Stomach (tissue), 9 donors: ENCODE measurements around the gene NPHP4. TPM values are rescaled to one million over a fixed set of nuclear protein-coding genes. Genes with fewer than 3 reads are reported as not detected.

Experiments
- DNase-seq, 2 donors: peaks; one replicate each; pipeline versions ENCODE4 v3.0.0 to v3.0.0-alpha.2; 2013 to 2019
- H3K27ac ChIP-seq, 5 donors: fragments of 200-600 bp in 4 of 5; sonication (generic) in 4 of 5; one replicate each; pipeline ENCODE4 v1.5.1; 2013 to 2019; ENCODE audit warnings: mild to moderate bottlenecking in 1 of 5, moderate library complexity in 1 of 5
- H3K27me3 ChIP-seq, 3 donors: fragments of 200-600 bp; sonication (generic); one replicate each; pipeline ENCODE4 v1.5.1; 2017 to 2019; ENCODE audit warnings: mixed run types in 1 of 3
- H3K36me3 ChIP-seq, 4 donors: fragments of 200-600 bp; sonication (generic); 1 replicate in 3 of 4; 2 replicates in 1 of 4; pipeline ENCODE4 v1.5.1; 2016 to 2019
- H3K4me1 ChIP-seq, 4 donors: fragments of 200-600 bp; sonication (generic); one replicate each; pipeline ENCODE4 v1.5.1; 2016 to 2019
- H3K4me3 ChIP-seq, 4 donors: fragments of 200-600 bp; sonication (generic) in 3 of 4; one replicate each; pipeline ENCODE4 v1.5.1; 2016 to 2019; ENCODE audit warnings: mild to moderate bottlenecking in 1 of 4
- H3K9me3 ChIP-seq, 4 donors: fragments of 200-600 bp; sonication (generic); one replicate each; pipeline ENCODE4 v1.5.1; 2016 to 2019
- EP300 ChIP-seq: sonication (generic); formaldehyde crosslinking; IDR thresholded peaks from one replicate; pipeline ENCODE4 v1.6.1; 2017; ENCODE audit warnings: antibody characterized with exemption
- POLR2A ChIP-seq, 4 donors: fragments of 450-650 bp; IDR thresholded peaks; one replicate each; pipeline ENCODE4 v1.6.1; 2016; ENCODE audit warnings: antibody characterized with exemption in 4 of 4, control low read depth in 2 of 4, mild to moderate bottlenecking in 1 of 4, moderate library complexity in 1 of 4
- POLR2AphosphoS5 ChIP-seq, 3 donors: sonication (generic); formaldehyde crosslinking; IDR thresholded peaks; one replicate each; pipeline ENCODE4 v1.6.1; 2016; ENCODE audit warnings: antibody characterized with exemption in 3 of 3
- WGBS, 5 donors: extraction: QIAGEN DNeasy Blood & Tissue Kit in 3 of 5; methylation state at CpG; one replicate each; pipeline versions ENCODE4 v1.1.5 to v1.1.7; 2013 to 2018; 5-methylcytosine and 5-hydroxymethylcytosine counted together
- intact Hi-C: fragments of 100-400 bp; cut with DNase I; formaldehyde crosslinking; loops from one replicate; pipeline ENCODE4 v1.15.1; 2023; ENCODE audit warnings: low total_unique reads
- polyA plus RNA-seq, 3 donors: library from polyadenylated mRNA; stranded (reverse); fragments of 200-250 nt; gene quantifications; one replicate each; pipeline ENCODE4 v1.2.3, GENCODE V29; 2013
- total RNA-seq, 5 donors: library from RNA; depleted of rRNA; stranded (reverse); fragments of >200 nt; gene quantifications; one replicate each; pipeline versions ENCODE4 v1.1.0 to v1.2.3, GENCODE V29; 2014 to 2016
- TF ChIP-seq, protein P1 (sequence below), 7 experiments: fragments of 450-650 bp in 4 of 7; fragments of 200-600 bp in 3 of 7; sonication (generic) in 3 of 7; IDR thresholded peaks; one replicate each; pipeline ENCODE4 v1.5.1; 2016 to 2019; ENCODE audit warnings: antibody characterized with exemption in 7 of 7, control low read depth in 2 of 7, mild to moderate bottlenecking in 1 of 7
- donor health status: healthy with polysubstance abuse.
- donor health status: Bipolar disorder and iron deficiency.
- donor health status: healthy.

The NPHP4 gene
- total and polyA plus RNA-seq, 8 donors: 1.9 to 29.7 (median 7.3) TPM

DNA sequence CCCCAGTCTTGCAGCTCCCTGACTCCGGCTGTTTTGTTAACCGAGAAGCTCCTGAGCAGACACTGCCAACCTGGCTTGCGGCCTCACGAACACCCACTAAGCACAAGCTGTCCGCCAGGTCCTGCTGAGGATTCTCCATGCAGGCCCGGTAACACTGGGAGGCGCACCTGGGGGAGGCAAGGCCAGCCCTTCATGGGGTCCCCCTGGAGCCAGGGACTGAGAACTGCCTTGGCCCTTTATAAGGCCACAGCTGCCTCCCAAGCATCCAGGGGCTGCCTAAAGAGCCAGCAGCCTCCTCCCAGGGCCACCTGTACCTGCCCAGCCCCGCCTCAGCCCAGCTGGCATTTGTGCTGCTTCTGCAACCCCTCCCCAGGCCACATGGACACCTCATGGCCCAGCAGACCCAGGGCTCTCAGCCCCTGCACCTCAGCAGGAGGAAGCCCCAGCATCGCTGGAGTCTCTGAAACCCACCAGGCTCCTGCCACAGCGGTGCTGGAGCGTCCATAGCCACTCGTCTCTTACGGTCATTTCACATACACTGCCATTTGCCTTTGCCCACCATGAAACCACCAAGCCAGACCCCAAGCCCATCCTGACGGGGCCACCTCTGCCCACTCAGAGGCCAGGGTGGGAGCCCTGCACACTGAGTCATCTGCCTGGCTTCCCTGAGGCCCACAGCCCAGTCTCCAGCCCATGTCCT is 82.5 kb downstream of the NPHP4 start:
- WGBS, 5 donors: 96 to 99% (median 97%) methylated on average over 8 to 14 of the region's 14 CpGs
- Histone ChIP-seq H3K4me3 (no peak overlapping the region), H3K9me3 (no peaks in the 10 kb centered on the region), H3K27me3 (no peaks in the 10 kb centered on the region), H3K27ac (no peak overlapping the region), H3K4me1 (no peaks in the 10 kb centered on the region), H3K36me3 (peaks cover 8 to 50% (median 33%) of the 10 kb centered on the region in 4 donors)
- intact Hi-C loops: no loop called here
- no peak for TF ChIP-seq POLR2AphosphoS5 (IDR thresholded peaks at IDR 0.05)
- TF ChIP-seq, protein P1, sequence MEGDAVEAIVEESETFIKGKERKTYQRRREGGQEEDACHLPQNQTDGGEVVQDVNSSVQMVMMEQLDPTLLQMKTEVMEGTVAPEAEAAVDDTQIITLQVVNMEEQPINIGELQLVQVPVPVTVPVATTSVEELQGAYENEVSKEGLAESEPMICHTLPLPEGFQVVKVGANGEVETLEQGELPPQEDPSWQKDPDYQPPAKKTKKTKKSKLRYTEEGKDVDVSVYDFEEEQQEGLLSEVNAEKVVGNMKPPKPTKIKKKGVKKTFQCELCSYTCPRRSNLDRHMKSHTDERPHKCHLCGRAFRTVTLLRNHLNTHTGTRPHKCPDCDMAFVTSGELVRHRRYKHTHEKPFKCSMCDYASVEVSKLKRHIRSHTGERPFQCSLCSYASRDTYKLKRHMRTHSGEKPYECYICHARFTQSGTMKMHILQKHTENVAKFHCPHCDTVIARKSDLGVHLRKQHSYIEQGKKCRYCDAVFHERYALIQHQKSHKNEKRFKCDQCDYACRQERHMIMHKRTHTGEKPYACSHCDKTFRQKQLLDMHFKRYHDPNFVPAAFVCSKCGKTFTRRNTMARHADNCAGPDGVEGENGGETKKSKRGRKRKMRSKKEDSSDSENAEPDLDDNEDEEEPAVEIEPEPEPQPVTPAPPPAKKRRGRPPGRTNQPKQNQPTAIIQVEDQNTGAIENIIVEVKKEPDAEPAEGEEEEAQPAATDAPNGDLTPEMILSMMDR (IDR thresholded peaks at IDR 0.05): no peak
- TF ChIP-seq EP300: no peak
- no peak for TF ChIP-seq POLR2A (IDR thresholded peaks at IDR 0.05)
- no peak for DNase-seq

DNA sequence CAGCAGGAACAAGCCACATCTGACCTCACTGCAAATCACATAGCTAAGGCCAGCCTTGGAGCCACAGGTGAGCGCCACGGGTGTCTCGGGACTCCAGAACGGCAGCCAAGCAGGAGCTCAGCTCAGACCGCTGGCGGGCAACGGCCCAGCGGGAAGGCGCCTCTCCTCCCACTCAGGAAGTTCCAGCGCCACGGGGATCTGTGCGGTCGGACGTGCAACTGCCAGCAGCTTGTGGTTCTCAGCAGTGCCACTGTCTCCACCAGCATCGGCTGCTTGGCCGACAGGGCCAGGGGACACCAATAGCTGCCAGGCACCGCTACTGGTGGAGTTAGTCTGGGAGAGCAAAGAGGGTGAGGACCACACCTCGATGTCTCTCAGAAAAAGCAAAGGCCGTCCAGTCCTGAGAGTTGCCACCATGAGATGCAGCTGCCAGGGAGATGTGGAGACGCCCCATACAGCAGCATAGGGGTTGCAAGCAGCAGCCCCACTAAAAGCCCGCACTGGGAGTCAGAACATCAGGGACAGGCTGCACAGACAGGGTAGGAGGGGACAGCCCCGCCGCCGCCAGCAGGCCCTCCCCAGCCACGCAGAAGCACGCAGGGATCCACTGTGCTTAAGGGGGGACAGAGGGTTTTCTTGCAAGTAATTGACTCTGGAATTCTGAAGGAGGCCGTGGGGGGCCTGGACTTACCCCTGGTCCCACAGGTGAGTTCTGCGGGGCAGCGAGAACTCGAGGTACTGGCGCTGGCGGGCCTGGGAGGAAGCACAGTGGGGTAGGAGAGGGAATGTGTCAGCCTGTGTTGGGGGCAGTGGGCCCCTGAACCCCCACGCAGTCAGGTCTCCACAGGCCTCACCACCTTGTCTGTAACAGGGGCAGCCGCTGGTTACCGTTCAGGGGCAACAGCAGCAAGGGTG is 83.5 kb downstream of the NPHP4 start:
- intact Hi-C loops: no loop called here
- no peak for DNase-seq

DNA sequence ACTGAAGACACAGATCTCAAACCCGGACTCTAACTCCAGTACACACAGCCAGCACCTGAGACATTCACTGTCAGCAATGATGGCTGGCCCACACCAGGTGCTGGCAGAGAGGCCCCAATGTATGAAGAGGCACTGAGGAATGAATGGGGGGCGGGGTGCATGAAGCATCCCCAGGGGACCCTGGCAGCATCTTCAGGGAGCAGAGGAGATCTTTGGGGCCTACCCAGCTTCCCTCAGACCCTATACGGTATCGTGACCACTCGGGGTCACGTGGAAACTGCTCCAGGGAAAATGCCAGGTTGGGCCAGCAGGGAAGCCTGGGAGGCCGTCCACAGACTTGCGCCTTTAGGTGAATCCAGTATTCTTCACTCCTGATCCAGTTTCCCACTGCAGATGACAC is 84.3 kb downstream of the NPHP4 start:
- no peak for TF ChIP-seq POLR2A (IDR thresholded peaks at IDR 0.05)
- no peak for TF ChIP-seq EP300
- no peak for TF ChIP-seq POLR2AphosphoS5 (IDR thresholded peaks at IDR 0.05)
- TF ChIP-seq, protein P1 (IDR thresholded peaks at IDR 0.05): no peak
- Histone ChIP-seq H3K27me3 (no peaks in the 10 kb centered on the region), H3K9me3 (no peaks in the 10 kb centered on the region), H3K4me1 (no peaks in the 10 kb centered on the region), H3K4me3 (no peak overlapping the region), H3K27ac (no peak overlapping the region), H3K36me3 (peaks cover 9 to 68% (median 48%) of the 10 kb centered on the region in 4 donors)
- no peak for DNase-seq
- intact Hi-C loops: no loop called here
- 95 to 100% (median 98%) methylated on average over 8 of the region's 8 CpGs for WGBS, 5 donors

More for the DNA sequence above, 83.5 kb downstream of the NPHP4 start:
- WGBS, 5 donors: 94 to 96% (median 95%) methylated on average over 27 to 35 of the region's 35 CpGs
- Histone ChIP-seq H3K27ac (no peak overlapping the region), H3K4me3 (no peak overlapping the region), H3K27me3 (no peaks in the 10 kb centered on the region), H3K9me3 (no peaks in the 10 kb centered on the region), H3K4me1 (no peaks in the 10 kb centered on the region), H3K36me3 (peaks cover 9 to 60% (median 43%) of the 10 kb centered on the region in 4 donors)
- no peak for TF ChIP-seq POLR2AphosphoS5 (IDR thresholded peaks at IDR 0.05)
- TF ChIP-seq, protein P1 (IDR thresholded peaks at IDR 0.05): no peak
- no peak for TF ChIP-seq EP300
- TF ChIP-seq POLR2A (IDR thresholded peaks at IDR 0.05): no peak

DNA sequence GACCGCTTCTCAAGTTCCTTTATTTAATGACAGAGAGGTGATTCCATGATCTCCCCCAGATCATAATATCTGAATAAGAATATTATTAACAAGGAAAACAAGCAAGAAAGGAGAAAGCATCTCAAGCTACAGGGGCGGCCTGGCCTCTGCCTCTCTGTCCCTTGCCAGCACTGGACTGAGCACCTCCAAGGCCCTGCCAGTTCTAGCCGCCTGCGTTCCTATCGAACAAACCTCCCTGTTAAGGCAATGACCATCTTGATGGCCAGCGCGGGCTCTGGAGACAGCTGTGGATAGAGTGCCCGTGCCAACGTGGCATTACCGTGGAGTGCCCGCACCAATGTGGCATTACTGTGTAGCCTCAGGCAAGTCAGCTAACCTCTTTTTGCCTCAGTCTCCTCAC is 84.8 kb downstream of the NPHP4 start:
- 93 to 99% (median 95%) methylated on average over 10 to 11 of the region's 11 CpGs for WGBS, 5 donors
- Histone ChIP-seq H3K27ac (no peak overlapping the region), H3K4me1 (no peaks in the 10 kb centered on the region), H3K27me3 (no peaks in the 10 kb centered on the region), H3K9me3 (no peaks in the 10 kb centered on the region), H3K4me3 (no peak overlapping the region), H3K36me3 (peaks cover 9 to 69% (median 50%) of the 10 kb centered on the region in 4 donors)
- no peak for TF ChIP-seq EP300
- TF ChIP-seq, protein P1 (IDR thresholded peaks at IDR 0.05): no peak
- intact Hi-C loops: no loop called here
- DNase-seq: no peak
